ENCODE data around the gene CDC25B. TPM values are rescaled to one million over a fixed set of nuclear protein-coding genes. Genes with fewer than 3 reads are reported as not detected.

Gene CDC25B
- 16.4 and 20.1 TPM in 2 replicates for total RNA-seq

GRCh38 chr20:3795511-3796468 is at the start of gene CDC25B:
TSS of gene CDC25B (plus strand) at chr20:3796310. CDS start at chr20:3796532, 222 bp downstream.
- DNase-seq (ENCODE audit: low read depth, low spot score) = no peak

GRCh38 chr20:3747471-3747870 is 48.6 kb upstream of the CDC25B start:
- DNase-seq (ENCODE audit: low read depth, low spot score) = no peak

- DNase-seq (ENCODE audit: low read depth, low spot score) = no peak
Observed at GRCh38 chr20:3748073-3748472, 48.0 kb upstream of the CDC25B start.

- DNase-seq (ENCODE audit: low read depth, low spot score) = no peak
Observed at GRCh38 chr20:3749087-3749688, 46.9 kb upstream of the CDC25B start.

GRCh38 chr20:3749689-3750531 is 46.2 kb upstream of the CDC25B start:
- no peak for DNase-seq (ENCODE audit: low read depth, low spot score)

GRCh38 chr20:3751305-3751674 is 44.8 kb upstream of the CDC25B start:
- no peak for DNase-seq (ENCODE audit: low read depth, low spot score)

GRCh38 chr20:3751675-3752385 is 44.3 kb upstream of the CDC25B start:
- DNase-seq (ENCODE audit: low read depth, low spot score) = no peak

- DNase-seq (ENCODE audit: low read depth, low spot score) = no peak
Observed at GRCh38 chr20:3752386-3752759, 43.7 kb upstream of the CDC25B start.

- DNase-seq (ENCODE audit: low read depth, low spot score) = peak; percentile 30
Observed at GRCh38 chr20:3753098-3753497, 43.0 kb upstream of the CDC25B start.

GRCh38 chr20:3753501-3754275 is 42.4 kb upstream of the CDC25B start:
- DNase-seq (ENCODE audit: low read depth, low spot score) = no peak

- no peak for DNase-seq (ENCODE audit: low read depth, low spot score)
Observed at GRCh38 chr20:3754276-3754630, 41.9 kb upstream of the CDC25B start.

GRCh38 chr20:3755269-3755668 is 40.8 kb upstream of the CDC25B start:
- DNase-seq (ENCODE audit: low read depth, low spot score) = no peak

- no peak for DNase-seq (ENCODE audit: low read depth, low spot score)
Observed at GRCh38 chr20:3755814-3756480, 40.2 kb upstream of the CDC25B start.

GRCh38 chr20:3757268-3757667 is 38.8 kb upstream of the CDC25B start:
- no peak for DNase-seq (ENCODE audit: low read depth, low spot score)

GRCh38 chr20:3758566-3758965 is 37.5 kb upstream of the CDC25B start:
- no peak for DNase-seq (ENCODE audit: low read depth, low spot score)

GRCh38 chr20:3759316-3759823 is 36.7 kb upstream of the CDC25B start:
- no peak for DNase-seq (ENCODE audit: low read depth, low spot score)

- no peak for DNase-seq (ENCODE audit: low read depth, low spot score)
Observed at GRCh38 chr20:3759884-3760283, 36.2 kb upstream of the CDC25B start.

GRCh38 chr20:3760655-3761348 is 35.3 kb upstream of the CDC25B start:
- DNase-seq (ENCODE audit: low read depth, low spot score) = no peak
